HEK293 (cell line): ENCODE results near the gene MEOX2.

Experiments used
- MZF1 ChIP-seq: fragments of 450-650 bp; formaldehyde crosslinking; IDR thresholded peaks from 2 replicates; pipeline ENCODE4 v1.5.1; 2017; ENCODE audit warnings: missing biosample characterization, missing genetic modification characterization, borderline replicate concordance
- ZNF416 ChIP-seq: fragments of 450-650 bp; formaldehyde crosslinking; IDR thresholded peaks from 2 replicates; pipeline ENCODE4 v1.5.1; 2016; ENCODE audit warnings: missing biosample characterization, missing genetic modification characterization

GRCh38 chr7:15709978-15710377 lies 23.5 kb upstream of the MEOX2 start:
- TF ChIP-seq MZF1 (tag by site-specific recombination), result no peak
- TF ChIP-seq ZNF416 (tag by site-specific recombination), result no peak
